Measurements from ENCODE around the gene ZRANB1.

ZRANB1 gene

GRCh38 chr10:125023862-125024496 lies 82.1 kb downstream of the ZRANB1 start:
- no peak for DNase-seq

- DNase-seq: no peak
Measured at GRCh38 chr10:125024497-125025234, 82.7 kb downstream of the ZRANB1 start.

GRCh38 chr10:125025341-125025740 lies 83.4 kb downstream of the ZRANB1 start:
- no peak for DNase-seq

GRCh38 chr10:125026036-125026931 lies 84.4 kb downstream of the ZRANB1 start:
- no peak for DNase-seq

GRCh38 chr10:125026974-125027735 lies 85.2 kb downstream of the ZRANB1 start:
- DNase-seq: no peak

- DNase-seq: no peak
Measured at GRCh38 chr10:125027871-125028869, 86.2 kb downstream of the ZRANB1 start.

- no peak for DNase-seq
Measured at GRCh38 chr10:125029584-125030242, 87.8 kb downstream of the ZRANB1 start.

GRCh38 chr10:125030567-125031197 lies 88.8 kb downstream of the ZRANB1 start:
- DNase-seq: no peak

- DNase-seq: no peak
Measured at GRCh38 chr10:125032474-125033020, 90.6 kb downstream of the ZRANB1 start.

- DNase-seq: no peak
Measured at GRCh38 chr10:125033146-125033924, 91.4 kb downstream of the ZRANB1 start.

GRCh38 chr10:125034675-125035074 lies 92.8 kb downstream of the ZRANB1 start:
- DNase-seq: no peak

- no peak for DNase-seq
Measured at GRCh38 chr10:125035136-125035535, 93.2 kb downstream of the ZRANB1 start.

GRCh38 chr10:125035588-125036295 lies 93.8 kb downstream of the ZRANB1 start:
- DNase-seq: no peak

GRCh38 chr10:125037145-125037877 lies 95.4 kb downstream of the ZRANB1 start:
- no peak for DNase-seq
